Chondrocyte (in vitro differentiated cells): ENCODE data around the gene FOXN1. TPM values are rescaled to one million over a fixed set of nuclear protein-coding genes. Genes with fewer than 3 reads are reported as not detected.

Source experiments
- DNase-seq: peaks from one replicate; pipeline ENCODE4 v3.0.0; 2021; ENCODE audit warnings: mixed read lengths, low spot score
- H3K27ac Mint-ChIP-seq: one replicate; pipeline ENCODE4 v1.8.0; 2021; ENCODE audit warnings: mild to moderate bottlenecking, moderate library complexity, mixed read lengths; ENCODE audit not compliant: unreplicated experiment
- H3K27me3 Mint-ChIP-seq: 2 replicates; pipeline ENCODE4 v1.8.0; 2021; ENCODE audit warnings: low read depth, mixed read lengths
- H3K36me3 Mint-ChIP-seq: 2 replicates; pipeline ENCODE4 v1.8.0; 2021; ENCODE audit warnings: low read depth, mixed read lengths
- H3K4me1 Mint-ChIP-seq: 2 replicates; pipeline ENCODE4 v1.8.0; 2021; ENCODE audit warnings: low read depth, mild to moderate bottlenecking, mixed read lengths
- H3K4me3 Mint-ChIP-seq: one replicate; pipeline ENCODE4 v1.8.0; 2021; ENCODE audit warnings: mild to moderate bottlenecking, moderate library complexity, mixed read lengths; ENCODE audit not compliant: unreplicated experiment
- H3K9me3 Mint-ChIP-seq: 2 replicates; pipeline ENCODE4 v1.8.0; 2021; ENCODE audit warnings: low read depth, mixed read lengths
- CTCF ChIP-seq: fragments of 200-600 bp; sonication (generic); IDR thresholded peaks from 2 replicates; pipeline ENCODE4 v1.5.0; 2021; ENCODE audit warnings: antibody characterized with exemption, mild to moderate bottlenecking, moderate library complexity
- total RNA-seq: library from RNA; stranded (reverse); gene quantifications from 3 replicates; pipeline ENCODE4 v1.2.1, GENCODE V29; 2021

Gene FOXN1
- total RNA-seq, 1 donor from 2014 or later, result not detected

DNA sequence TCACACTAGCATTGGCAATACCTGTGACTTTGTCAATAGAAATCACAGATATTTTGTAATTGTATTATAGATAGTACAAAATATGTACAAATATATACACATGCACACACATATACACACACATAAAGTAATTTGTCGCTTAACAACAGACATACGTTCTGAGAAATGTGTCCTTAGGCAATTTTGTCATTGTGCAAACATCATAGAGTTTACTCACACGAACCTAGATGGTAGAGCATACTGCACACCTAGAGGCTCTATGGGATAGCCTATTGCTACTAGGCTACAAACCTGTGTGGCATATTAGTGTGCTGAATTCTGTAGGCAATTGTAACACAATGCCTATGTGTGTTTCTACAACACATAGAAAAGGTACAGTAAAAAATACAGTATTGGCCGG lies 35.3 kb downstream of the FOXN1 start:
- Mint-ChIP-seq H3K4me1 (no peaks in the 10 kb centered on the region), H3K36me3 (no peaks in the 10 kb centered on the region), H3K4me3 (no peak overlapping the region), H3K9me3 (no peaks in the 10 kb centered on the region), H3K27me3 (peaks cover 8% of the 10 kb centered on the region), H3K27ac (no peak overlapping the region)
- TF ChIP-seq CTCF, result no peak
- DNase-seq, result no peak

DNA sequence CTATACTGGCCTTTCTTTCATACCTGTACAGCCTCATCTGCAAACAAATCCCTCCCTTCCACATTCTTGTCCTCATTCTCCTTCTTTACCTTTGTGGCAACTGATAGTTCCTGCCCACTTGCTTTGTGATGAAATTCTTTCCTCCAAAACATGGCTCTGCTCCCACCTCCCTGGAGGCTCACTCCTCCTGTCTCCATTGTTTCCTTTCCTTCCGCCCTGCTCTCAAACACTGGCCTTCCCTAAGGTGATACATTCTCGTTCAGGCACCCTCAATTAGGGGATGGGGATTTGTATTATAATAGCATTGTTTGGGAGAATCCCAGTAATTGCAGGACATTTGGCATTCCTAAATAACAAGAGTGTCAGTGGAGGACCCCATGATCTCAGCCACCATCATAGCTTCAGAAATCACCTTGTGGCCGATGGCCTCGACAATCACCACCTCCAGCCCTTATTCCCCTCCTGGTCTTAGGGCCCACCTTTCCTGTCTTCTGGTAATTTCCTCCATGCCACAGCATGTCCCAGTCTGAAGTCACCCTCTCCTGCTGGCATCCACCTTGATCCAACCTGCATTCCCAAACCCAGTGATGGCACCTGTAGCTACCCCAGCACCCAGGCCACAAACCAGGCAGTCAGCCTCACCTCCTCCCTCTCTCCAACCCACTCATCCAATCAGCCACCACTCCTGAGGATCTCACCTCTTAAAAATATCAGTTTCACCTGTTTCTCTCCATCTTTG lies 38.4 kb downstream of the FOXN1 start:
- DNase-seq, result peak; percentile 32
- Mint-ChIP-seq H3K4me1 (no peaks in the 10 kb centered on the region), H3K27ac (no peak overlapping the region), H3K36me3 (peaks cover 2% of the 10 kb centered on the region), H3K4me3 (no peak overlapping the region), H3K27me3 (no peaks in the 10 kb centered on the region), H3K9me3 (no peaks in the 10 kb centered on the region)
- no peak for TF ChIP-seq CTCF

GRCh38 chr17:28545141-28545503 lies 39.0 kb downstream of the FOXN1 start:
- H3K9me3 Mint-ChIP-seq, result no peaks in the 10 kb centered on the region
- H3K27me3 Mint-ChIP-seq, result no peaks in the 10 kb centered on the region
- H3K4me1 Mint-ChIP-seq, result peaks cover 3% of the 10 kb centered on the region
- H3K27ac Mint-ChIP-seq, result no peak overlapping the region
- peaks cover 2% of the 10 kb centered on the region for H3K36me3 Mint-ChIP-seq
- H3K4me3 Mint-ChIP-seq, result no peak overlapping the region
- DNase-seq, result peak; percentile 6
- no peak for TF ChIP-seq CTCF

GRCh38 chr17:28545787-28546415 lies 39.8 kb downstream of the FOXN1 start:
- H3K27ac Mint-ChIP-seq, result no peak overlapping the region
- H3K4me3 Mint-ChIP-seq, result no peak overlapping the region
- H3K36me3 Mint-ChIP-seq, result peaks cover 2% of the 10 kb centered on the region
- H3K4me1 Mint-ChIP-seq, result peaks cover 11% of the 10 kb centered on the region
- H3K27me3 Mint-ChIP-seq, result no peaks in the 10 kb centered on the region
- no peaks in the 10 kb centered on the region for H3K9me3 Mint-ChIP-seq
- no peak for TF ChIP-seq CTCF
- peak; percentile 64 for DNase-seq

DNA sequence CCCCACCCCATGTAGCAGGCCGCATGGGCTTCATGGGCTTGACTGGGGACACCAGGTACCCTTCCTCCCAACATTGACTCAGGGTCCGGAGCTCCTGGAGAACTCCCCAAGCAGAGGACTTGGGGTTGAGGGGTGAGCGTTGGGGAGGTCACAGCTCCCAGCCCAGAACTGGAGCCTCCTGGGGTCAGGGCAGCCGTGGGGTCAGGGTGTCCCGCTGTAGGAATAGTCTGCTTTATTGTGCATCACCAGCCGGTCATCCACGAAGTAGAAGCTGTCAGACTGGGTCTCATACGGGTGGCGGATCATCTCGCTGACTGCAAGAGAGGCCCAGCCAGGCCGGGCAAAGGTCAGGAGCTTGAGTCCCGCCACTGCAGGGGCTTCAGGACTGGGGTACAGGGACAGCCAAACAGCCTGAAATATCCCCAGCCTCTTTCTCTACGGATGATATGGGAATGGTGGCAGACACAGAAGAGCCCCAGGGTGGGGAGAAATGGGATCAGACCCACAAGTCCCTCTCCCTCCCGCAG lies 41.0 kb downstream of the FOXN1 start:
- Mint-ChIP-seq H3K4me1 (peaks cover 22% of the 10 kb centered on the region), H3K4me3 (no peak overlapping the region), H3K27ac (no peak overlapping the region), H3K36me3 (peaks cover 2% of the 10 kb centered on the region), H3K27me3 (no peaks in the 10 kb centered on the region), H3K9me3 (no peaks in the 10 kb centered on the region)
- TF ChIP-seq CTCF, result no peak
- DNase-seq, result peak; percentile 76
